Measurements from ENCODE around the gene RAB9B.

Gene RAB9B

GRCh38 chrX:103793545-103793940, 38.5 kb downstream of the RAB9B start:
- Histone ChIP-seq H3K4me1 (peaks cover 0 to 4% (median 0%) of the 10 kb centered on the region in 4 donors), H3K36me3 (no peaks in the 10 kb centered on the region), H3K4me3 (no peak overlapping the region), H3K9me3 (no peaks in the 10 kb centered on the region), H3K27me3 (no peaks in the 10 kb centered on the region), H3K27ac (no peak overlapping the region)
- no peak for TF ChIP-seq CTCF (IDR thresholded peaks at IDR 0.05)
- no peak for DNase-seq
- intact Hi-C loops (cut with DNase I; ENCODE audit: low total_unique reads), result no loop called here

- H3K27ac ChIP-seq, result no peak overlapping the region
- intact Hi-C loops (cut with DNase I; ENCODE audit: low total_unique reads), result no loop called here
- H3K27me3 ChIP-seq, result no peaks in the 10 kb centered on the region
- no peak for TF ChIP-seq CTCF (IDR thresholded peaks at IDR 0.05)
- DNase-seq, result no peak
- peaks cover 0 to 4% (median 0%) of the 10 kb centered on the region in 4 donors for H3K4me1 ChIP-seq
- H3K4me3 ChIP-seq, result no peak overlapping the region
- no peaks in the 10 kb centered on the region for H3K36me3 ChIP-seq
- H3K9me3 ChIP-seq, result no peaks in the 10 kb centered on the region
Measured at GRCh38 chrX:103792916-103793544, 39.0 kb downstream of the RAB9B start.

GRCh38 chrX:103791826-103792485, 40.1 kb downstream of the RAB9B start:
- Histone ChIP-seq H3K27me3 (no peaks in the 10 kb centered on the region), H3K4me1 (peaks cover 0 to 4% (median 0%) of the 10 kb centered on the region in 4 donors), H3K9me3 (no peaks in the 10 kb centered on the region), H3K36me3 (no peaks in the 10 kb centered on the region), H3K4me3 (no peak overlapping the region), H3K27ac (no peak overlapping the region)
- intact Hi-C loops (cut with DNase I; ENCODE audit: low total_unique reads), result no loop called here
- TF ChIP-seq CTCF (IDR thresholded peaks at IDR 0.05), result no peak
- DNase-seq, result no peak

GRCh38 chrX:103791228-103791627, 40.8 kb downstream of the RAB9B start:
- no peaks in the 10 kb centered on the region for H3K36me3 ChIP-seq
- no peaks in the 10 kb centered on the region for H3K27me3 ChIP-seq
- no peak for DNase-seq
- H3K9me3 ChIP-seq, result no peaks in the 10 kb centered on the region
- intact Hi-C loops (cut with DNase I; ENCODE audit: low total_unique reads), result no loop called here
- H3K27ac ChIP-seq, result no peak overlapping the region
- H3K4me1 ChIP-seq, result peaks cover 0 to 4% (median 0%) of the 10 kb centered on the region in 4 donors
- H3K4me3 ChIP-seq, result no peak overlapping the region
- no peak for TF ChIP-seq CTCF (IDR thresholded peaks at IDR 0.05)

- Histone ChIP-seq H3K27me3 (no peaks in the 10 kb centered on the region), H3K9me3 (no peaks in the 10 kb centered on the region), H3K4me3 (no peak overlapping the region), H3K27ac (no peak overlapping the region), H3K4me1 (peaks cover 0 to 4% (median 0%) of the 10 kb centered on the region in 4 donors), H3K36me3 (no peaks in the 10 kb centered on the region)
- no peak for DNase-seq
- TF ChIP-seq CTCF (IDR thresholded peaks at IDR 0.05), result no peak
- intact Hi-C loops (cut with DNase I; ENCODE audit: low total_unique reads), result no loop called here
Measured at GRCh38 chrX:103789004-103789403, 43.1 kb downstream of the RAB9B start.

Measured in tibial artery (tissue), 4 donors.